Measurements from ENCODE around the gene NIN. TPM values are rescaled to one million over a fixed set of nuclear protein-coding genes. Genes with fewer than 3 reads are reported as not detected.

The NIN gene
- polyA plus RNA-seq, 1 donor from 2014 or later, result 47.6 TPM

DNA sequence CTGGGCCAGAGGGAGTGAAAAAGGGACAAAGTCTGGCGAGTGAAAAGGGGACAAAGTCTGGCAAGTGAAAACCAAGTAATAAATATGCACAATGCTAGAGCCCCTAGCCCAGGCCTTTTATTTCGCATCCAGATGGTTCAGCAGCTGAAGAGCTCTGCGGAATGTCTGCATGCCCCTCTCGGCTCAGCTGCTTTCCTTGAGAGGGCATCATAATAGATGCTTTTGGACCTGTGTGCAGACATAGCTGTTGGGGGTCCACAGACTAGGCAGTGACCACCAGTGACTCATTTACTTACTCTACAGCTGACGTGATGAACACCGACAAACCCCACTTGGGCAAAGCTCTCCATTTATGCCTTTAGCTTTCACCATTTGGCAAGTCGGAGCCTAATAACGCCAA is 4.3 kb downstream of the NIN start:
- Histone ChIP-seq H3K79me2 (replicated peaks; ENCODE audit: insufficient read depth, low read length) (peaks cover 68% of the 10 kb centered on the region), H3K4me3 (ENCODE audit: low read length) (peak overlapping the region; percentile 91), H2AFZ (ENCODE audit: low read depth, low read length) (no peak overlapping the region), H3K9me3 (ENCODE audit: low read length) (no peaks in the 10 kb centered on the region), H3K27me3 (ENCODE audit: insufficient read depth, low read depth, low read length) (no peaks in the 10 kb centered on the region), H3K4me2 (ENCODE audit: low read length) (no peak overlapping the region), H3F3A (ENCODE audit: insufficient read depth, low read length, poor library complexity, severe bottlenecking) (peaks cover 13% of the 10 kb centered on the region), H3K9ac (ENCODE audit: low read length) (no peak overlapping the region), H3K9me2 (ENCODE audit: insufficient read depth, low read length) (no peaks in the 10 kb centered on the region), H3K27ac (ENCODE audit: low read length) (no peak overlapping the region), H3K36me3 (ENCODE audit: insufficient read depth, low read length) (no peaks in the 10 kb centered on the region), H4K20me1 (ENCODE audit: insufficient read depth) (no peaks in the 10 kb centered on the region)
- TF ChIP-seq POLR2AphosphoS5 (IDR thresholded peaks at IDR 0.05) (no peak), TAF1 (IDR thresholded peaks at IDR 0.05; ENCODE audit: low read depth) (no peak)
- TF ChIP-seq, protein P1, sequence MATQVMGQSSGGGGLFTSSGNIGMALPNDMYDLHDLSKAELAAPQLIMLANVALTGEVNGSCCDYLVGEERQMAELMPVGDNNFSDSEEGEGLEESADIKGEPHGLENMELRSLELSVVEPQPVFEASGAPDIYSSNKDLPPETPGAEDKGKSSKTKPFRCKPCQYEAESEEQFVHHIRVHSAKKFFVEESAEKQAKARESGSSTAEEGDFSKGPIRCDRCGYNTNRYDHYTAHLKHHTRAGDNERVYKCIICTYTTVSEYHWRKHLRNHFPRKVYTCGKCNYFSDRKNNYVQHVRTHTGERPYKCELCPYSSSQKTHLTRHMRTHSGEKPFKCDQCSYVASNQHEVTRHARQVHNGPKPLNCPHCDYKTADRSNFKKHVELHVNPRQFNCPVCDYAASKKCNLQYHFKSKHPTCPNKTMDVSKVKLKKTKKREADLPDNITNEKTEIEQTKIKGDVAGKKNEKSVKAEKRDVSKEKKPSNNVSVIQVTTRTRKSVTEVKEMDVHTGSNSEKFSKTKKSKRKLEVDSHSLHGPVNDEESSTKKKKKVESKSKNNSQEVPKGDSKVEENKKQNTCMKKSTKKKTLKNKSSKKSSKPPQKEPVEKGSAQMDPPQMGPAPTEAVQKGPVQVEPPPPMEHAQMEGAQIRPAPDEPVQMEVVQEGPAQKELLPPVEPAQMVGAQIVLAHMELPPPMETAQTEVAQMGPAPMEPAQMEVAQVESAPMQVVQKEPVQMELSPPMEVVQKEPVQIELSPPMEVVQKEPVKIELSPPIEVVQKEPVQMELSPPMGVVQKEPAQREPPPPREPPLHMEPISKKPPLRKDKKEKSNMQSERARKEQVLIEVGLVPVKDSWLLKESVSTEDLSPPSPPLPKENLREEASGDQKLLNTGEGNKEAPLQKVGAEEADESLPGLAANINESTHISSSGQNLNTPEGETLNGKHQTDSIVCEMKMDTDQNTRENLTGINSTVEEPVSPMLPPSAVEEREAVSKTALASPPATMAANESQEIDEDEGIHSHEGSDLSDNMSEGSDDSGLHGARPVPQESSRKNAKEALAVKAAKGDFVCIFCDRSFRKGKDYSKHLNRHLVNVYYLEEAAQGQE (IDR thresholded peaks at IDR 0.05; ENCODE audit: borderline replicate concordance), result no peak

GRCh38 chr14:50825307-50825706 is 5.7 kb downstream of the NIN start:
- H3K27me3 ChIP-seq (ENCODE audit: insufficient read depth, low read depth, low read length), result no peaks in the 10 kb centered on the region
- no peak overlapping the region for H3K9ac ChIP-seq (ENCODE audit: low read length)
- H2AFZ ChIP-seq (ENCODE audit: low read depth, low read length), result no peak overlapping the region
- no peaks in the 10 kb centered on the region for H4K20me1 ChIP-seq (ENCODE audit: insufficient read depth)
- no peak overlapping the region for H3K4me2 ChIP-seq (ENCODE audit: low read length)
- no peaks in the 10 kb centered on the region for H3K9me3 ChIP-seq (ENCODE audit: low read length)
- H3K27ac ChIP-seq (ENCODE audit: low read length), result no peak overlapping the region
- H3K36me3 ChIP-seq (ENCODE audit: insufficient read depth, low read length), result no peaks in the 10 kb centered on the region
- peaks cover 81% of the 10 kb centered on the region for H3K79me2 ChIP-seq (replicated peaks; ENCODE audit: insufficient read depth, low read length)
- H3K9me2 ChIP-seq (ENCODE audit: insufficient read depth, low read length), result no peaks in the 10 kb centered on the region
- no peak overlapping the region for H3K4me3 ChIP-seq (ENCODE audit: low read length)
- TF ChIP-seq TAF1 (IDR thresholded peaks at IDR 0.05; ENCODE audit: low read depth), result no peak
- TF ChIP-seq EP300 (conservative IDR thresholded peaks at IDR 0.05; ENCODE audit: poor library complexity, severe bottlenecking), result no peak
- TF ChIP-seq, protein P1 (IDR thresholded peaks at IDR 0.05; ENCODE audit: borderline replicate concordance), result no peak
- TF ChIP-seq, protein P2, sequence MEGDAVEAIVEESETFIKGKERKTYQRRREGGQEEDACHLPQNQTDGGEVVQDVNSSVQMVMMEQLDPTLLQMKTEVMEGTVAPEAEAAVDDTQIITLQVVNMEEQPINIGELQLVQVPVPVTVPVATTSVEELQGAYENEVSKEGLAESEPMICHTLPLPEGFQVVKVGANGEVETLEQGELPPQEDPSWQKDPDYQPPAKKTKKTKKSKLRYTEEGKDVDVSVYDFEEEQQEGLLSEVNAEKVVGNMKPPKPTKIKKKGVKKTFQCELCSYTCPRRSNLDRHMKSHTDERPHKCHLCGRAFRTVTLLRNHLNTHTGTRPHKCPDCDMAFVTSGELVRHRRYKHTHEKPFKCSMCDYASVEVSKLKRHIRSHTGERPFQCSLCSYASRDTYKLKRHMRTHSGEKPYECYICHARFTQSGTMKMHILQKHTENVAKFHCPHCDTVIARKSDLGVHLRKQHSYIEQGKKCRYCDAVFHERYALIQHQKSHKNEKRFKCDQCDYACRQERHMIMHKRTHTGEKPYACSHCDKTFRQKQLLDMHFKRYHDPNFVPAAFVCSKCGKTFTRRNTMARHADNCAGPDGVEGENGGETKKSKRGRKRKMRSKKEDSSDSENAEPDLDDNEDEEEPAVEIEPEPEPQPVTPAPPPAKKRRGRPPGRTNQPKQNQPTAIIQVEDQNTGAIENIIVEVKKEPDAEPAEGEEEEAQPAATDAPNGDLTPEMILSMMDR (IDR thresholded peaks at IDR 0.05; ENCODE audit: poor library complexity, severe bottlenecking), result no peak
- no peak for TF ChIP-seq SMC3 (conservative IDR thresholded peaks at IDR 0.05; ENCODE audit: poor library complexity)
- no peak for TF ChIP-seq EZH2 (IDR thresholded peaks at IDR 0.05; ENCODE audit: borderline replicate concordance, insufficient read depth, low read length, poor library complexity, severe bottlenecking)
- no peak for TF ChIP-seq RAD21 (conservative IDR thresholded peaks at IDR 0.05)
- TF ChIP-seq MXI1 (conservative IDR thresholded peaks at IDR 0.05; ENCODE audit: poor library complexity, severe bottlenecking), result no peak
- TF ChIP-seq POLR2AphosphoS5 (IDR thresholded peaks at IDR 0.05), result no peak
- H3F3A ChIP-seq (ENCODE audit: insufficient read depth, low read length, poor library complexity, severe bottlenecking), result peaks cover 12% of the 10 kb centered on the region
